Progenitor cell of endocrine pancreas (in vitro differentiated cells): Measurements from ENCODE around the gene ZC3H13. TPM values are rescaled to one million over a fixed set of nuclear protein-coding genes. Genes with fewer than 3 reads are reported as not detected.

Experiments
- DNase-seq: peaks from one replicate; pipeline ENCODE4 v3.0.0; 2021; ENCODE audit warnings: low spot score; ENCODE audit not compliant: unreplicated experiment
- H3K27ac Mint-ChIP-seq: 2 replicates; pipeline ENCODE4 v1.8.0; 2021; ENCODE audit warnings: mild to moderate bottlenecking, moderate library complexity, mixed read lengths
- H3K27me3 Mint-ChIP-seq: 2 replicates; pipeline ENCODE4 v1.8.0; 2021; ENCODE audit warnings: mixed read lengths
- H3K36me3 Mint-ChIP-seq: 2 replicates; pipeline ENCODE4 v1.8.0; 2022; ENCODE audit warnings: mixed read lengths; ENCODE audit not compliant: insufficient read depth
- H3K4me1 Mint-ChIP-seq: 2 replicates; pipeline ENCODE4 v1.8.0; 2021; ENCODE audit warnings: low read depth, mixed read lengths
- H3K4me3 Mint-ChIP-seq: 2 replicates; pipeline ENCODE4 v1.8.0; 2021; ENCODE audit warnings: low read depth, mild to moderate bottlenecking, moderate library complexity, mixed read lengths
- H3K9me3 Mint-ChIP-seq: 2 replicates; pipeline ENCODE4 v1.8.0; 2021; ENCODE audit warnings: low read depth, mixed read lengths
- CTCF ChIP-seq: fragments of 200-600 bp; sonication (generic); IDR thresholded peaks from one replicate; pipeline ENCODE4 v1.5.0; 2021; ENCODE audit warnings: antibody characterized with exemption, mild to moderate bottlenecking; ENCODE audit not compliant: unreplicated experiment
- total RNA-seq: library from RNA; stranded (reverse); gene quantifications from 2 replicates; pipeline ENCODE4 v1.2.1, GENCODE V29; 2021

ZC3H13 gene
- total RNA-seq, 1 donor from 2014 or later = 65.9 TPM

GRCh38 chr13:46079770-46080169 is 27.2 kb upstream of the ZC3H13 start:
- no peak for DNase-seq
- no peak overlapping the region for H3K27ac Mint-ChIP-seq
- H3K36me3 Mint-ChIP-seq = no peaks in the 10 kb centered on the region
- H3K4me1 Mint-ChIP-seq = no peaks in the 10 kb centered on the region
- H3K4me3 Mint-ChIP-seq = no peak overlapping the region
- peaks cover 2% of the 10 kb centered on the region for H3K9me3 Mint-ChIP-seq
- no peak for TF ChIP-seq CTCF
- H3K27me3 Mint-ChIP-seq = no peaks in the 10 kb centered on the region

GRCh38 chr13:46077265-46077664 is 24.7 kb upstream of the ZC3H13 start:
- no peak overlapping the region for H3K27ac Mint-ChIP-seq
- no peaks in the 10 kb centered on the region for H3K27me3 Mint-ChIP-seq
- H3K9me3 Mint-ChIP-seq = peaks cover 6% of the 10 kb centered on the region
- no peak overlapping the region for H3K4me3 Mint-ChIP-seq
- no peaks in the 10 kb centered on the region for H3K36me3 Mint-ChIP-seq
- no peak for TF ChIP-seq CTCF
- DNase-seq = no peak
- H3K4me1 Mint-ChIP-seq = no peaks in the 10 kb centered on the region

GRCh38 chr13:46076827-46077226 is 24.3 kb upstream of the ZC3H13 start:
- H3K4me3 Mint-ChIP-seq = no peak overlapping the region
- peaks cover 6% of the 10 kb centered on the region for H3K9me3 Mint-ChIP-seq
- H3K27ac Mint-ChIP-seq = no peak overlapping the region
- no peak for TF ChIP-seq CTCF
- H3K27me3 Mint-ChIP-seq = no peaks in the 10 kb centered on the region
- H3K4me1 Mint-ChIP-seq = no peaks in the 10 kb centered on the region
- H3K36me3 Mint-ChIP-seq = no peaks in the 10 kb centered on the region
- DNase-seq = no peak

- H3K36me3 Mint-ChIP-seq = no peaks in the 10 kb centered on the region
- no peak for TF ChIP-seq CTCF
- no peak overlapping the region for H3K4me3 Mint-ChIP-seq
- H3K9me3 Mint-ChIP-seq = peaks cover 6% of the 10 kb centered on the region
- H3K27ac Mint-ChIP-seq = no peak overlapping the region
- no peaks in the 10 kb centered on the region for H3K4me1 Mint-ChIP-seq
- no peaks in the 10 kb centered on the region for H3K27me3 Mint-ChIP-seq
- no peak for DNase-seq
These were observed 23.3 kb upstream of the ZC3H13 start for GRCh38 chr13:46075811-46076210.

GRCh38 chr13:46071590-46072249 is 19.2 kb upstream of the ZC3H13 start:
- H3K27ac Mint-ChIP-seq = no peak overlapping the region
- H3K4me3 Mint-ChIP-seq = no peak overlapping the region
- TF ChIP-seq CTCF = no peak
- H3K9me3 Mint-ChIP-seq = peaks cover 6% of the 10 kb centered on the region
- H3K4me1 Mint-ChIP-seq = no peaks in the 10 kb centered on the region
- H3K27me3 Mint-ChIP-seq = no peaks in the 10 kb centered on the region
- no peaks in the 10 kb centered on the region for H3K36me3 Mint-ChIP-seq
- no peak for DNase-seq
